Activated T-cell treated with anti-CD3 and anti-CD28 coated beads for 24 hours (primary cell): ENCODE data around the gene SLC14A1.

ENCODE experiments used
- DNase-seq: peaks from one replicate; pipeline ENCODE4 v3.0.0-alpha.2; 2020; ENCODE audit warnings: low read depth

SLC14A1 gene

GRCh38 chr18:45723567-45724355, at the start of gene SLC14A1:
TSS of gene SLC14A1 (plus strand) at chr18:45724181. CDS start at chr18:45730321, 6,140 bp downstream.
- no peak for DNase-seq

- no peak for DNase-seq
These were observed 46.6 kb upstream of the SLC14A1 start for GRCh38 chr18:45677276-45677807.

GRCh38 chr18:45678441-45678840, 45.5 kb upstream of the SLC14A1 start:
- DNase-seq, result no peak

- no peak for DNase-seq
These were observed 45.1 kb upstream of the SLC14A1 start for GRCh38 chr18:45678850-45679249.

- DNase-seq, result no peak
These were observed 43.8 kb upstream of the SLC14A1 start for GRCh38 chr18:45680066-45680690.

GRCh38 chr18:45682181-45682580, 41.8 kb upstream of the SLC14A1 start:
- no peak for DNase-seq

GRCh38 chr18:45684341-45685115, 39.5 kb upstream of the SLC14A1 start:
- no peak for DNase-seq

- DNase-seq, result peak; percentile 33
These were observed 36.9 kb upstream of the SLC14A1 start for GRCh38 chr18:45686891-45687611.

- DNase-seq, result no peak
These were observed 36.4 kb upstream of the SLC14A1 start for GRCh38 chr18:45687621-45688020.

GRCh38 chr18:45688113-45688512, 35.9 kb upstream of the SLC14A1 start:
- no peak for DNase-seq

- peak; percentile 55 for DNase-seq
These were observed 35.1 kb upstream of the SLC14A1 start for GRCh38 chr18:45688833-45689232.

- DNase-seq, result no peak
These were observed 34.6 kb upstream of the SLC14A1 start for GRCh38 chr18:45689396-45689795.

- DNase-seq, result peak; percentile 72
These were observed 32.8 kb upstream of the SLC14A1 start for GRCh38 chr18:45690975-45691815.

- no peak for DNase-seq
These were observed 32.2 kb upstream of the SLC14A1 start for GRCh38 chr18:45691816-45692179.

- DNase-seq, result no peak
These were observed 21.2 kb upstream of the SLC14A1 start for GRCh38 chr18:45702708-45703265.

GRCh38 chr18:45708831-45709230, 15.2 kb upstream of the SLC14A1 start:
- DNase-seq, result no peak

- no peak for DNase-seq
These were observed 11.9 kb upstream of the SLC14A1 start for GRCh38 chr18:45712061-45712460.

- DNase-seq, result no peak
These were observed 10.7 kb upstream of the SLC14A1 start for GRCh38 chr18:45713239-45713638.

GRCh38 chr18:45715212-45715780, 8.7 kb upstream of the SLC14A1 start:
- DNase-seq, result no peak

GRCh38 chr18:45719106-45719505, 4.9 kb upstream of the SLC14A1 start:
- DNase-seq, result no peak
